Tibial nerve (tissue), 4 donors: ENCODE data around the gene SLC26A11. TPM values are rescaled to one million over a fixed set of nuclear protein-coding genes. Genes with fewer than 3 reads are reported as not detected.
A peak's percentile ranks its signal among the peaks of the same experiment; 100 is the strongest.

ENCODE experiments used
- DNase-seq, 2 donors: peaks; one replicate each; pipeline ENCODE4 v3.0.0-alpha.2; 2019; ENCODE audit warnings: low spot score in 2 of 2
- H3K27ac ChIP-seq, 4 donors: fragments of 200-600 bp; sonication (generic) in 3 of 4; one replicate each; pipeline ENCODE4 v1.5.1; 2017 to 2019; ENCODE audit warnings: mild to moderate bottlenecking in 1 of 4
- H3K27me3 ChIP-seq, 2 donors: fragments of 200-600 bp; sonication (generic) in 1 of 2; one replicate each; pipeline versions ENCODE4 v1.5.1 to v1.6.0; 2017 to 2019
- H3K36me3 ChIP-seq, 3 donors: fragments of 200-600 bp; sonication (generic); one replicate each; pipeline ENCODE4 v1.5.1; 2018 to 2019
- H3K4me1 ChIP-seq, 4 donors: fragments of 200-600 bp; sonication (generic) in 3 of 4; one replicate each; pipeline ENCODE4 v1.5.1; 2017 to 2019
- H3K4me3 ChIP-seq, 4 donors: fragments of 200-600 bp; sonication (generic) in 3 of 4; one replicate each; pipeline ENCODE4 v1.5.1; 2017 to 2019; ENCODE audit warnings: mild to moderate bottlenecking in 1 of 4, moderate library complexity in 1 of 4
- H3K9me3 ChIP-seq, 4 donors: fragments of 200-600 bp; sonication (generic) in 3 of 4; one replicate each; pipeline ENCODE4 v1.5.1; 2017 to 2019
- CTCF ChIP-seq, 5 experiments: fragments of 200-600 bp in 3 of 5; fragments of 450-650 bp in 2 of 5; sonication (generic) in 3 of 5; IDR thresholded peaks; one replicate each; pipeline ENCODE4 v1.5.1; 2016 to 2019; ENCODE audit warnings: antibody characterized with exemption in 5 of 5, mild to moderate bottlenecking in 3 of 5, moderate library complexity in 2 of 5
- EP300 ChIP-seq, 2 donors: sonication (generic); formaldehyde crosslinking; IDR thresholded peaks; one replicate each; pipeline ENCODE4 v1.6.1; 2017; ENCODE audit warnings: antibody characterized with exemption in 2 of 2, mild to moderate bottlenecking in 1 of 2
- POLR2A ChIP-seq, 2 donors: fragments of 450-650 bp; IDR thresholded peaks; one replicate each; pipeline ENCODE4 v1.6.1; 2017; ENCODE audit warnings: antibody characterized with exemption in 2 of 2, mild to moderate bottlenecking in 2 of 2, moderate library complexity in 2 of 2
- WGBS, 2 donors: methylation state at CpG; one replicate each; pipeline ENCODE4 v1.1.5; 2018; 5-methylcytosine and 5-hydroxymethylcytosine counted together
- total RNA-seq, 4 donors: library from RNA; depleted of rRNA; stranded (reverse); fragments of >200 nt; gene quantifications; one replicate each; pipeline ENCODE4 v1.1.0, GENCODE V29; 2016

SLC26A11 gene
- total RNA-seq, 4 donors from 2014 or later: 14.4 to 44.7 (median 21.5) TPM

- Histone ChIP-seq H3K36me3 (peaks cover 0 to 89% (median 9%) of the 10 kb centered on the region in 3 donors), H3K4me1 (no peaks in the 10 kb centered on the region), H3K27me3 (no peaks in the 10 kb centered on the region), H3K27ac (no peak overlapping the region), H3K9me3 (no peaks in the 10 kb centered on the region), H3K4me3 (no peak overlapping the region)
- TF ChIP-seq POLR2A (IDR thresholded peaks at IDR 0.05) (no peak), EP300 (IDR thresholded peaks at IDR 0.05) (no peak), CTCF (IDR thresholded peaks at IDR 0.05) (no peak)
- DNase-seq: no peak
- WGBS, 2 donors: 93 to 96% methylated on average over 43 to 45 of the region's 47 CpGs
These were observed 9.7 kb upstream of the SLC26A11 start for GRCh38 chr17:80210348-80211108.

- no peaks in the 10 kb centered on the region for H3K4me1 ChIP-seq
- no peak for DNase-seq
- no peaks in the 10 kb centered on the region for H3K27me3 ChIP-seq
- 78 to 91% methylated on average over 8 to 20 of the region's 22 CpGs for WGBS, 2 donors
- H3K27ac ChIP-seq: no peak overlapping the region
- no peak overlapping the region for H3K4me3 ChIP-seq
- TF ChIP-seq POLR2A (IDR thresholded peaks at IDR 0.05) (no peak), CTCF (IDR thresholded peaks at IDR 0.05) (no peak), EP300 (IDR thresholded peaks at IDR 0.05) (no peak)
- H3K36me3 ChIP-seq: peaks cover 0 to 95% (median 9%) of the 10 kb centered on the region in 3 donors
- H3K9me3 ChIP-seq: no peaks in the 10 kb centered on the region
These were observed 8.1 kb upstream of the SLC26A11 start for GRCh38 chr17:80212109-80212508.

GRCh38 chr17:80212511-80212910, 7.7 kb upstream of the SLC26A11 start:
- Histone ChIP-seq H3K4me3 (no peak overlapping the region), H3K4me1 (no peaks in the 10 kb centered on the region), H3K27me3 (no peaks in the 10 kb centered on the region), H3K36me3 (peaks cover 0 to 97% (median 9%) of the 10 kb centered on the region in 3 donors), H3K9me3 (no peaks in the 10 kb centered on the region), H3K27ac (no peak overlapping the region)
- TF ChIP-seq POLR2A (IDR thresholded peaks at IDR 0.05) (no peak), CTCF (IDR thresholded peaks at IDR 0.05) (no peak), EP300 (IDR thresholded peaks at IDR 0.05) (no peak)
- 56 to 73% methylated on average over 12 of the region's 12 CpGs for WGBS, 2 donors
- DNase-seq: no peak

- WGBS, 2 donors: 68 to 78% methylated on average over 19 of the region's 19 CpGs
- no peak overlapping the region for H3K4me3 ChIP-seq
- H3K27ac ChIP-seq: peak overlapping the region in 1 of 4 donors; percentile 28
- peaks cover 0 to under 1% (median 0%) of the 10 kb centered on the region in 4 donors for H3K4me1 ChIP-seq
- no peaks in the 10 kb centered on the region for H3K9me3 ChIP-seq
- DNase-seq: peak in 1 of 2 donors; percentile 23
- H3K36me3 ChIP-seq: peaks cover 0 to 99% (median 9%) of the 10 kb centered on the region in 3 donors
- TF ChIP-seq CTCF (IDR thresholded peaks at IDR 0.05) (no peak), EP300 (IDR thresholded peaks at IDR 0.05) (peak in 1 of 2 donors; percentile 25), POLR2A (IDR thresholded peaks at IDR 0.05) (no peak)
- no peaks in the 10 kb centered on the region for H3K27me3 ChIP-seq
These were observed 7.1 kb upstream of the SLC26A11 start for GRCh38 chr17:80212962-80213642.

- DNase-seq: no peak
- TF ChIP-seq EP300 (IDR thresholded peaks at IDR 0.05) (no peak), POLR2A (IDR thresholded peaks at IDR 0.05) (no peak), CTCF (IDR thresholded peaks at IDR 0.05) (no peak)
- no peak overlapping the region for H3K4me3 ChIP-seq
- no peak overlapping the region for H3K27ac ChIP-seq
- WGBS, 2 donors: 91 to 98% methylated on average over 16 to 17 of the region's 17 CpGs
- peaks cover 0 to 5% (median 0%) of the 10 kb centered on the region in 4 donors for H3K4me1 ChIP-seq
- H3K36me3 ChIP-seq: peaks cover 0 to 99% (median 9%) of the 10 kb centered on the region in 3 donors
- H3K9me3 ChIP-seq: no peaks in the 10 kb centered on the region
- no peaks in the 10 kb centered on the region for H3K27me3 ChIP-seq
These were observed 6.6 kb upstream of the SLC26A11 start for GRCh38 chr17:80213643-80213975.
